Astrocyte (in vitro differentiated cells and primary cell): ENCODE results near the gene MAPKAP1. TPM values are rescaled to one million over a fixed set of nuclear protein-coding genes. Genes with fewer than 3 reads are reported as not detected.

ENCODE experiments used
- DNase-seq: peaks from one replicate; pipeline ENCODE4 v3.0.0-alpha.2; 2010; ENCODE audit warnings: low read depth
- FAIRE-seq: peaks from 2 replicates; lab custom pipeline; 2011; peaks lifted over from hg19 to GRCh38; lab: Jason Lieb, UNC
- H2AFZ ChIP-seq: 2 replicates; pipeline ENCODE4 v1.6.0; 2012; ENCODE audit warnings: low read depth, low read length, inconsistent platforms
- H3K27ac ChIP-seq: 2 replicates; pipeline ENCODE4 v1.5.1; 2011; ENCODE audit warnings: low read depth, low read length, inconsistent platforms
- H3K27me3 ChIP-seq: 2 replicates; pipeline ENCODE4 v1.6.0; 2011; ENCODE audit warnings: low read length, inconsistent platforms; ENCODE audit not compliant: insufficient read depth
- H3K36me3 ChIP-seq: 2 replicates; pipeline ENCODE4 v1.5.1; 2011; ENCODE audit warnings: low read length, inconsistent platforms; ENCODE audit not compliant: insufficient read depth
- H3K4me1 ChIP-seq: 2 replicates; pipeline ENCODE4 v1.5.1; 2011; ENCODE audit warnings: low read length, inconsistent platforms; ENCODE audit not compliant: insufficient read depth
- H3K4me2 ChIP-seq: 2 replicates; pipeline ENCODE4 v1.6.0; 2012; ENCODE audit warnings: low read length, inconsistent platforms
- H3K4me3 ChIP-seq: 2 replicates; pipeline ENCODE4 v1.5.1; 2011; ENCODE audit warnings: low read depth, mild to moderate bottlenecking, low read length, inconsistent platforms; ENCODE audit not compliant: insufficient read depth
- H3K79me2 ChIP-seq: 2 replicates; pipeline ENCODE4 v1.6.0; 2012; ENCODE audit warnings: mild to moderate bottlenecking, low read length, inconsistent platforms; ENCODE audit not compliant: insufficient read depth
- H3K9ac ChIP-seq: 2 replicates; pipeline ENCODE4 v1.6.0; 2012; ENCODE audit warnings: mild to moderate bottlenecking, low read length, inconsistent platforms
- H3K9me3 ChIP-seq: 2 replicates; pipeline ENCODE4 v1.5.1; 2012; ENCODE audit warnings: low read depth, mild to moderate bottlenecking, low read length, inconsistent platforms; ENCODE audit not compliant: insufficient read depth
- H4K20me1 ChIP-seq: 2 replicates; pipeline ENCODE4 v1.6.0; 2012; ENCODE audit warnings: low read length, inconsistent platforms; ENCODE audit not compliant: insufficient read depth
- H3K27ac Mint-ChIP-seq: one replicate; pipeline ENCODE4 v1.8.0; 2021; ENCODE audit warnings: mild to moderate bottlenecking, mixed read lengths; ENCODE audit not compliant: unreplicated experiment
- H3K27me3 Mint-ChIP-seq: one replicate; pipeline ENCODE4 v1.8.0; 2021; ENCODE audit warnings: low read depth, mixed read lengths; ENCODE audit not compliant: unreplicated experiment
- H3K36me3 Mint-ChIP-seq: one replicate; pipeline ENCODE4 v1.8.0; 2021; ENCODE audit warnings: low read depth, mixed read lengths; ENCODE audit not compliant: unreplicated experiment
- H3K4me1 Mint-ChIP-seq: one replicate; pipeline ENCODE4 v1.8.0; 2021; ENCODE audit warnings: low read depth, mixed read lengths; ENCODE audit not compliant: unreplicated experiment
- H3K4me3 Mint-ChIP-seq: one replicate; pipeline ENCODE4 v1.8.0; 2021; ENCODE audit warnings: mild to moderate bottlenecking, moderate library complexity, mixed read lengths; ENCODE audit not compliant: unreplicated experiment
- H3K9me3 Mint-ChIP-seq: one replicate; pipeline ENCODE4 v1.8.0; 2021; ENCODE audit warnings: mild to moderate bottlenecking, mixed read lengths; ENCODE audit not compliant: unreplicated experiment
- CTCF ChIP-seq: IDR thresholded peaks from 2 replicates; pipeline ENCODE4 v1.5.1; 2011; ENCODE audit warnings: low read depth, mild to moderate bottlenecking, inconsistent platforms, low read length, moderate library complexity; ENCODE audit not compliant: insufficient read depth
- EZH2 ChIP-seq: IDR thresholded peaks from 2 replicates; pipeline ENCODE4 v1.6.1; 2012; ENCODE audit warnings: mild to moderate bottlenecking, low read length, inconsistent platforms; ENCODE audit not compliant: insufficient read depth
- total RNA-seq: library from RNA; stranded (reverse); gene quantifications from 2 replicates; pipeline ENCODE4 v1.2.1, GENCODE V29; 2021

MAPKAP1 gene
- total RNA-seq, 1 donor from 2014 or later = 109 TPM

DNA sequence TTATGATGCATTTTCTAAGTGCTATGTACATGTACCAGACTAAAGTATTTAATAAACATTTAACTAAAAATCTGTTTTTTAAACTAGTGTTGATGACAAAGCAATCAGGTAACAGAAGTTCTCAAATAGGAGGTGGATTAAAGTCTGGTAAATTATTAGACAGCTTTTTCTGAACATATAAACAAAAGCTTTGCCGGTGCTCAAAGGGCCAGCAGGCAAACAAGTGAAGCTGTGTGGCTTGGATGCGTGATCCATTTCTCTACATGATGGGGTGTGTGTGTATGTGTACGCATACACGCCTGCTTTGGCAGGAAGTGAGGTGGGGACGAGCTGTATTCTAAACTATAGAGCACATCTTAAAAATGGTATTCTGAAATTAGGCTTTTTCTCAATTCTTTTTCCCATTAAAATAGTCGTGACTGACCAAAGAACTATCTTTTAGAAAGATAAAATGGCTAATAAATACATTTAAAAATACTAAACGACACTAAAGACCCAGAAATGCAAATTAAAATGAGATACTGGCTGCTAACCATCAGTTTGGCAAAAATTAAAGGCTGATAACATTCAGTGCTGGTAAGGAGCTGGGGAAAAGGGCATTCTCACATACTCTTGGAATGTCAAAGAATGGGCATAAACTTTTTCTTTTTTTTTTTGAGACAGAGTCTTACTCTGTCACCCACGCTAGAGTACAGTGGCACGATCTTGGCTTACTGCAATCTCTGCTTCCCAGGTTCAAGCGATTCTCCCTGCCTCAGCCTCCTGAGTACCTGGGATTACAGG, 174.0 kb downstream of the MAPKAP1 start:
- Mint-ChIP-seq H3K4me1 (peaks cover 8% of the 10 kb centered on the region), H3K4me3 (no peak overlapping the region), H3K27me3 (no peaks in the 10 kb centered on the region), H3K36me3 (peaks cover 3% of the 10 kb centered on the region), H3K27ac (no peak overlapping the region), H3K9me3 (no peaks in the 10 kb centered on the region)
- Histone ChIP-seq H3K27ac (no peak overlapping the region), H3K4me3 (no peak overlapping the region), H3K4me1 (peaks cover 9% of the 10 kb centered on the region), H4K20me1 (no peaks in the 10 kb centered on the region), H3K4me2 (no peak overlapping the region), H3K9me3 (no peaks in the 10 kb centered on the region), H2AFZ (no peak overlapping the region), H3K27me3 (no peaks in the 10 kb centered on the region), H3K79me2 (peaks cover 2% of the 10 kb centered on the region), H3K9ac (no peak overlapping the region), H3K36me3 (no peaks in the 10 kb centered on the region)
- TF ChIP-seq EZH2 (no peak), CTCF (no peak)
- no peak for DNase-seq
- no peak for FAIRE-seq

- H3K36me3 ChIP-seq = no peaks in the 10 kb centered on the region
- H3K79me2 ChIP-seq = peaks cover 2% of the 10 kb centered on the region
- Mint-ChIP-seq H3K36me3 (peaks cover 3% of the 10 kb centered on the region), H3K27me3 (no peaks in the 10 kb centered on the region), H3K4me1 (peaks cover 4% of the 10 kb centered on the region), H3K9me3 (no peaks in the 10 kb centered on the region), H3K27ac (peak overlapping the region; percentile 79), H3K4me3 (no peak overlapping the region)
- FAIRE-seq = no peak
- no peak overlapping the region for H3K4me3 ChIP-seq
- no peak overlapping the region for H3K27ac ChIP-seq
- peaks cover 8% of the 10 kb centered on the region for H3K4me1 ChIP-seq
- H4K20me1 ChIP-seq = no peaks in the 10 kb centered on the region
- no peak overlapping the region for H2AFZ ChIP-seq
- H3K9ac ChIP-seq = no peak overlapping the region
- peak; percentile 42 for DNase-seq
- TF ChIP-seq EZH2 = no peak
- TF ChIP-seq CTCF = no peak
- H3K9me3 ChIP-seq = no peaks in the 10 kb centered on the region
- H3K27me3 ChIP-seq = no peaks in the 10 kb centered on the region
- H3K4me2 ChIP-seq = no peak overlapping the region
Measured at GRCh38 chr9:125532412-125532811, 174.6 kb downstream of the MAPKAP1 start.
